OCI-LY3 (cell line): ENCODE data around the gene TAS2R39.

Source experiments
- CTCF ChIP-seq: fragments of 200-600, 300-600 bp; sonication (generic); IDR thresholded peaks from 2 replicates; pipeline ENCODE4 v1.5.1; 2014; ENCODE audit warnings: antibody characterized with exemption, low read length, low read depth
- EZH2phosphoT487 ChIP-seq: fragments of 200-600 bp; shearing (Covaris generic); IDR thresholded peaks from 2 replicates; pipeline ENCODE4 v1.6.1; 2018; ENCODE audit warnings: antibody characterized with exemption, mixed run types, low read depth

- TF ChIP-seq EZH2phosphoT487 (no peak), CTCF (no peak)
These were observed 27.3 kb downstream of the TAS2R39 start for GRCh38 chr7:143210541-143210940.
